Kidney tubule cell (primary cell): ENCODE data around the gene CALML4.
A peak's percentile ranks its signal among the peaks of the same experiment; 100 is the strongest.
"Not testable (repeated sequence)": the region's sequence is repeated elsewhere in the genome, so short reads cannot be mapped to it uniquely, and the experiment has no call there.

Experiments
- DNase-seq: peaks from one replicate; pipeline ENCODE4 v3.0.0-alpha.2; 2018; ENCODE audit warnings: low spot score

CALML4 gene

DNA sequence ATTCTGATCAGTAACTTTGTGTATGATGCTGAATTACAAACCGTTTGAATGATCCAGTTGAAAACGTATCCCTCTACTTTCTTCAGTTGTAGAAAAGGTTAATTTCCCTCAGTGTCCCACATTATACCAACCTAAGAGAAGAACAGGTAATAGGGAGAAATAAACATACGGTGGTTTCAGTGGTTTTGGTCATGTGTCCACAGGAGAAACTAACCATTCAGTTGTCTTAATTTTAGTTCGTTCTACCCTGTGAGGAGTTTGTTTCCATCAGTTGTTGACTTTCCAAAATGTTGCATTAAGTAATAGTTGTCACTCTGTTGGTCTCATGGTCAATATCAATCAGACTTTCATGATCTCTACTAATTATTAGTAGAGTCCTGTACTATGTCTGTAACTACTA is 15.1 kb downstream of the CALML4 start:
- no peak for DNase-seq

- DNase-seq: no peak
These were observed 16.5 kb downstream of the CALML4 start for GRCh38 chr15:68188647-68189046.

DNA sequence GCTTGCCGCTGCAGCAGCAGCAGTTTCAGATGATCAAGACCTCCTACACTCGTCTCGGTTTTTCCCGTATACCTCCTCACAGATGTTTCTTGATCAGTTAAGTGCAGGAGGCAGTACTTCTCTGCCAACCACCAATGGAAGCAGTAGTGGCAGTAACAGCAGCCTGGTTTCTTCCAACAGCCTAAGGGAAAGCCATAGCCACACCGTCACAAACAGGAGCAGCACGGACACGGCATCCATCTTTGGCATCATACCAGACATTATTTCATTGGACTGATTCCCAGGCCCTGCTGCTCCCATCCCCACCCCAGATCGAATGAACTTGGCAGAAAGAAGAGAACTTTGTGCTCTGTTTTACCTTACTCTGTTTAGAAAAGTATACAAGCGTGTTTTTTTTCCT is 17.6 kb downstream of the CALML4 start:
- no peak for DNase-seq

DNA sequence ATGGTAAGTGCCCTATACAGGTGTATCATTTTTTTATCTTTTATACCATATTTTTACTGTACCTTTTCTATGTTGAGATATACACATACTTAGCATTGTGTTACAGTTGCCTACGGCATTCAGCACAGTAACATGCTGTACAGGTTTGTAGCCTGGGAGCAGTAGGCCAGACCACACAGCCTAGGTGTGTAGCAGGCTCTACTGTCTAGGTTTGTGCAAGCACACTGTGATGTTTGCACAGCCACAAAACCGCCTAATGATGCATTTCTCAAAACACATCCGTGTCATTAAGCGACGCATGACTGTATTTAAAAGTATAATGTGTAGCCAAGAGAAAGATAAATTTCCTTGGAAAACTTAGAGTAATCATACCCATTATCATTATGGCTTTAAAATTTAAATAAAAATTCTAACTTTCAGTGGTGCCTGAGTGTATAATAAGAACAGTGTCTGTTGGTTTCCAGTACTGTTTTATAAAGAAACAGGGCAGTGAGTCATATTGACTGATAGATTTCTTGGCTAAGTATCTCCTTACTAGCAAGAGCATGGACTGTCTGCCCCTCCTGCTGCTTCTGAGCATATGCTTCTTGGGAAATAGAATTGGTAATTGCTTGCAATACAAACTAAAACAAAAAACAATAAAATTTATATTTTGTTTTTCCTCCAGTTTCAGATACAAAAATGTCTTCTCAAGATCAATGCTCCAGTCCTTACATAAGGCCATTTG is 18.3 kb downstream of the CALML4 start:
- DNase-seq: peak; percentile 11

DNA sequence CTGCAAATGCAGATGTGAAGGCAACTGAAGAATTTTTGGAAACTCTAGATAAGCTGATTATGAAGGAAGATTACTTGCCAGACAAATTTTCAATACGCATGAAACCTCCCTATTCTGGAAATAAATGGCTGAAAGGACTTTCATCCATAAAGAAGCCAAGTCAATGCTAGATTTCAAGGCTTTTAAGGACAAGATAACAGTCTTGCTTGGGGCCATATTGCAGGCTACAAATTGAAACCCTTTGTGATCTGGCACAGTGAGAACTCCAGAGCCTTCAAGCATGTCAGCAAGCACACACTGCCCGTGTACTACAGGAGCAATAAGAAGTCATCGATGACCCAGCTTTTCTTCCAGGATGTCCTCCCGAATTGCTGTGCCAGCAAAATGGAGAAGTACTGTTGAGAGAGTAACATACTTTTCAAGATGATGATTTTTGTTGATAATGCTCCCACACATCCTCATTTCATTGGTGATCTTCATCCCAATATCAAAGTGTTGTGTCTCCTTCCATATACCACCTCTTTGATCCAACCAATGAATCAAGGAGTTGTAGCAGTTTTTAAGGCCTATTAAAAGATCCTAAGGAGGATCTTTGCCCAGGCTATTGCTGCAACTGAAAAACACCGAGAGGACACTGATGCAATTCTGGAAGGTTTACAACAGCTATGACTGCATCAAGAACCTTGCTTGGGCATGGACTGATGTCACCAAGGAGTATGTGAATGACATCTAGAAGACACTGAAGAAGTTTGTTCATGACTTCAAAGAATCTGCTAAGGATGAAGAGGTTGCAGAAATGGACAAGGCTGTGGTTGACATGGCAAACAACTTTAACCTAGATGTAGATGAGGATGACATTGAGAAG is 20.3 kb downstream of the CALML4 start:
- DNase-seq: no peak

GRCh38 chr15:68183616-68184315 is 21.4 kb downstream of the CALML4 start:
- DNase-seq: no peak

DNA sequence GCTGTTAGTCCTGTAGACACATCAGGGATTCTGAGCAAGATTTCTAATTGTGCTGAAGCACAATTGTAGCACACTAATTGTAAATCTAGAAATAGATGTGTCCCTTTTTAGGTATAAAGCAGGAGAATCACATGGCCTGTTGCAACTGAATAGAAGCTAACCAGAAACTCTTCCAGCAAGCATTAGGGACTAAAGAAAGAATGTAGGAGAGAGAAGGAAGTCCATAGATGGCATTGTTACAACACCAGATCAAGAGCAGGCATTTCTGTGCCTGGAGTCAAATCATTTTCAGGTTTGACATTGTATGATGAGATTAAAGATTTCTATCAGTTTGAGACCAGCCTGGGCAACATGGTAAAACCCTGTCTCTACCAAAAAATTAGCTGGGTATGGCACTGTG is 27.4 kb downstream of the CALML4 start:
- DNase-seq: no peak

DNA sequence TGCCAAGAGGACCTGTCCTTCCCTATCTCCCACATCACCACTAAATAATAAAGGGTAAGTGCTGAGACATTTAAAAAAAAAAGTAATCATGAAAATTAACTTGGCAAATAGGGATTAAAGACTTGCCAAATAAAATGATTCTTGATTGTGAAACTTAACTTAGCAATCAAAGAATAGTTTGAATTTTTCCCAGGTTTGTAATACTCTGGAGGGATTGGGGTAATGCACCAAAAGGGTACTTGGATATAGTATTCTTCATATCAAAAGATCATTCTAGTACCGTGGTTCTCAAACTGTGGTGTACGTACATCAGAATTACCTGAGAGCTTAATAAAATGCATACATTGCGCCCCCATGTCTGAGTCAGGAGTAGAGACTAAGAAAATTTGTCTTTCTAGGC is 28.5 kb downstream of the CALML4 start:
- no peak for DNase-seq

GRCh38 chr15:68175526-68175925 is 29.6 kb downstream of the CALML4 start:
- no peak for DNase-seq

GRCh38 chr15:68173119-68173518 is 32.0 kb downstream of the CALML4 start:
- no peak for DNase-seq

GRCh38 chr15:68172037-68172436 is 33.1 kb downstream of the CALML4 start:
- not testable (repeated sequence) for DNase-seq

DNA sequence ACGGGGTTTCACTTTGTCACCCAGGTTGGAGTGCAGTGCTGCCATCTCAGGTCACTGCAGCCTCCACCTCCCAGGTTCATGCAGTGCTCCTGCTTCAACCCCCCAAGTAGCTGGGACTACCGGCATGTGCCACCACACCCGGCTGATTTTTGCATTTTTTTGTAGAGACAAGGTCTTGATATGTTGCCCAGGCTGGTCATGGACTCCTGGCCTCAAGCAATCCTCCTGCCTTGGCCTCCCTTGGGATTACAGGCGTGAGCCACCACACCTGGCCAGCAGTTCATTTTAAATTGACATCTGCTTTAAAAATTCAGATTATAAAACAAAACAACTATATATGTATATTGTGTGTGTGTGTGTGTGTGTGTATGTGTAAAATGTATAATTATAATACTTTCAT is 38.3 kb downstream of the CALML4 start:
- no peak for DNase-seq

GRCh38 chr15:68163191-68163590 is 41.9 kb downstream of the CALML4 start:
- no peak for DNase-seq

- DNase-seq: no peak
These were observed 47.0 kb downstream of the CALML4 start for GRCh38 chr15:68158046-68158628.

DNA sequence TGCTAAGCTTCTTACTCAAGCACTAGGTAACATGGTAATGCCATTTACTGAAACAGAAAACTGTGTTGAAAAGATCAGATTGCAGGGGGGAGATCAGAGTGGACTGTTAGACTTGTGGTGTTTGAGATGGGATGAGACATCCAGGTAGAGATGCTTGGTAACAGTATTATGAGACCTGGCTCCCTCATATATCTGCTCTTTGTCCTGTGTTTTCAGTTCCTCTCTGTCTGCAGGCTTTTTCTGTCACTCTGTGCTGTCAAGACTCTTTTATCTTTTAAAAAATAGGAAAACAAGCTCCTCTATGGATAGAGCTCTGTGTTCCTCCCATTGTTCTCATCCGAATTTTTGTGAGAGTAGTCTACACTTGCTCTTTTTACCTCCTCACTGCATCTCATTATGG is 48.1 kb downstream of the CALML4 start:
- no peak for DNase-seq

DNA sequence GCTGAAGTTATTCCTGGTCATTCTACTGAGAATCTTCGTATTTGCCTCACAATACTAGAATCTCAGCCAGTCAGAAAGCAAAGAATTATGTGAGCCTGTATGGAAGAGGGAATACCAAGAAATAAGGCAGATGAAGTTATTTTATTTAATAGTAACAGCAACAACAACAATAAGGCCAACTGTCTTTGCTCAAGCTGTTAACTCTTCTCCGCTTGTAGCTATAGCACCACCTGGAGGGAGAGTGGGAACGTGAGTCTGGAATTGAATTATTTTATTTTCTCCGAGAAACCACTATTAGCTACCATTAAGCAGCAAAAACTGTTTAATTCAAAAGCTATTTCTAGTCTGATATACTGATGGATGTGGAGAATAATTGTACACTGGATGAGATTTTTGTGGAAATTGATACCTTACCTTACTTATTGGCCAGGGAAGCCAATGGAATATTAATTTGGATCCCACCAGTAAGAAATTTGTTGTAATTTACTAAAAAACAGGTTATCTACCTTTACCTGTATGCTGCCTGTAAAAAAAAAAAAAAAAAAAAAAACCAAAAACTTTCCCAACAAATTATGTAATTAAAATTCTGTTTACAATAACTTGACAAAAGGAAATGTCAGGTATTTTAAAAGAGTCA is 50.1 kb downstream of the CALML4 start:
- peak; percentile 61 for DNase-seq

DNA sequence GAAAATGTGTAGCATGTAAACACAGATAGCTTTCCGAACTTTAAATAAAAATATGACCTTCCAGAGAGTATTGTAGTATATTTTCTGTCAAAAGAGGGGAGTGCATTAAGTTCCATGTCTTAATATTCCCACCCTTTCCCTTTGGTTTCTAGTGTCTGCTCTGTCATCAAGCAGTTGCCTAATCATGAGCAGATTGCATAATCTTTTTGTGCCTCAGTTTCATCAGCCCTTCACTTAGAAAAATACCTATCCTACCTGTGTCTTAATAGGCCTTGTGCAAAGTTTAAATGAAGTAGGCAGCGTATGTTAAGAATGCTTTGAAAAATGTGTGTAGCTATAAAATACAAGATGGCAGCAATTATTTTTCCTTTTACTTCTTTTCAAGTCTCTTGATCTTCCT is 52.8 kb downstream of the CALML4 start:
- DNase-seq: no peak

DNA sequence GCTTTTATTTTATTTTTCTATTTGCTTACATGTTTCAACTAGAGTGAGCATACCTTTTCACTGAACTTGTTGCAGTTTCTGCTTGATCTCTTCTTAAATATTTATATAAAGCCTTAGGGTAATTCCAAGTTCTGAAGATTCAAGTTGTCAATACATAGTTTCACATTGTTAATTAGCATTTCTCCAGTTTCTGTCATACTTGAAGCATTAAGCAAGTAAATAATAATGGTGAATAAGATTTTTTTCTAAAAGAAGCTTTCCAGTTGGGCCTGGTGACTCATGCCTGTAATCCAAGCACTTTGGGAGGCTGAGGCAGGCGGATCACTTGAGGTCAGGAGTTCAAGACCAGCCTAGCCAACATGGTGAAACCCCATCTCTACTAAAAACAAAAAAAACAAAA is 53.9 kb downstream of the CALML4 start:
- no peak for DNase-seq

DNA sequence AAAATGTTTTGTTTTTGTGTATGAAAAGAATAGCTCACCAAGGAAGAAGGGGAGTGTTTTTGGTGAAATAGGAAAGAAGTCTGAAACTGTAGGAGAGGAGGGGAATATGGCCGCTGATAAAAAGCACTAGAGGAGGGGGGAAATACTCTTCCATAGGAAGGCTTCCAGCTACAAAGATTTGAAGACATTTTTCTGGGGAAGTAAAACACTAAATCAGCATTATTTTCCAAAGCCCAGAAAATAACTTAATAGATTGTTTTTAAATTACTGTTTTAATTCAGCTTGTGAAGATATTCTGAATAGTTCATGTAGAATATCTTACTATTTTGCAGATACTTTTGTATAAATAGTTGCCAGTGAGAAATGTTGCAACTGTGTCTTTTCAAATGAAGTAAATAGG is 54.9 kb downstream of the CALML4 start:
- no peak for DNase-seq

- DNase-seq: peak; percentile 36
These were observed 56.1 kb downstream of the CALML4 start for GRCh38 chr15:68149059-68149458.

DNA sequence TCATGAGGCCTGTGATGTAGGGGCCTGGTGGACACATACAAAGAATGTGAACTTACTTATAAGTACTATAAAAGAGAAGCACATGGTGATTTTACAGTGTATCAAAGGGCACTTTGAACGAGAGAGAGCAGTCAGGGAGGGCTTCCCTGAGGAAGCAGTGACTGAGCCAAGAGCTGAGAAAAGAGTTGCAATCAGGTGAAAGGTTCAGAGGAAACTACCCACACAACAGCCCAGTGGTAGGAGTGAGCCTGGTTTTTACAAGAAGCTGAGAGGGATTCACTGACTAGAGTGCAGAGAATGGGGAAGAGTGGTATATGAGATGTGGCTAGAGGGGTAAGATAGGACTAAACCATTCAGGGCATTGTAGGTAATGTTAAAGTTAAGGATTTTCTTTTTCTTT is 57.1 kb downstream of the CALML4 start:
- no peak for DNase-seq

DNA sequence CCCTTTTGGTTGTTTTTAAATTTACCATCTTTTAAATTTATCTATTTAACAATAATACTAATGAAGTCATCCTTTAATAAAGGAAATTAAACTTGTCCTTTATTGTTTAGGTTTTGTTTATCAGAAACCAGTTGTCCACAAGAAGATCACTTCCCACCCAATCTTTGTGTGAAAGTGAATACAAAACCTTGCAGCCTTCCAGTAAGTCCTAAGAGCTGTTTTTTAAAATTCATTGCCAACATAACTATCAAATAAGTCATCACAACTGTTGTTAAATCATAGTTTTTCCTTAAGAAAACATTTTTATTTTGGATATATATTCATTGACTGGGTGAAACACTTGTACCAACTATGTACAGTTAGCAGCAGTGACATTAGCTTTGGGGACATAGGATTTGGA is 59.4 kb downstream of the CALML4 start:
- no peak for DNase-seq
